K562 (cell line): ENCODE measurements around the gene CAPRIN2. TPM values are rescaled to one million over a fixed set of nuclear protein-coding genes. Genes with fewer than 3 reads are reported as not detected.

Source experiments
- ATAC-seq: fragments of 200-7000 bp; cut with Tn5 transposase; 3 replicates; pipeline ENCODE4 v1.9.1; 2020; ENCODE audit warnings: moderate library complexity
- BruUV-seq: library from RNA; stranded (reverse); fragments of 400-500 nt; replicated peaks from 2 replicates; lab custom pipeline; 2021; lab: Mats Ljungman, UMichigan
- CTCF ChIA-PET: fragments of 300-600 bp; formaldehyde crosslinking; extraction: SDS; loops from one replicate; lab custom pipeline; 2021; ENCODE audit warnings: low intra/inter-chr PET ratio; lab: Yijun Ruan, JAX
- POLR2A ChIA-PET: fragments of 300-600, 350-650 bp; sonication (Branson Sonifier 250); formaldehyde crosslinking; extraction: SDS; loops from one replicate; lab custom pipeline; 2021; ENCODE audit warnings: antibody characterized with exemption, inconsistent platforms; lab: Yijun Ruan, JAX
- DNase-seq, 4 experiments: peaks; one replicate each; pipeline versions ENCODE4 v3.0.0 to v3.0.0-alpha.2; 2011 to 2018; ENCODE audit warnings: low spot score in 3 of 4, mixed read lengths in 3 of 4; ENCODE audit errors: extremely low read depth in 1 of 4
- FAIRE-seq: peaks from 2 replicates; lab custom pipeline; 2011; peaks lifted over from hg19 to GRCh38; lab: Jason Lieb, UNC
- H2AFZ ChIP-seq: 2 replicates; pipeline ENCODE4 v1.6.0; 2011; ENCODE audit warnings: low read depth, low read length, control low read depth, inconsistent platforms
- H3K27ac ChIP-seq: fragments of 200-600 bp; 3 replicates; pipeline ENCODE4 v1.8.0; 2011; ENCODE audit warnings: low read depth, mild to moderate bottlenecking, control low read depth, inconsistent platforms, low read length, moderate library complexity, mixed read lengths; ENCODE audit errors: extremely low read depth
- H3K27me3 ChIP-seq, 2 experiments: fragments of 300-600 bp in 1 of 2; 2 replicates in 1 of 2; 3 replicates in 1 of 2; pipeline versions ENCODE4 v1.6.0 to v1.8.0; 2011; ENCODE audit warnings: inconsistent platforms in 2 of 2, low read length in 2 of 2, mild to moderate bottlenecking in 1 of 2, mixed read lengths in 1 of 2, moderate library complexity in 1 of 2; ENCODE audit not compliant: control insufficient read depth in 2 of 2, insufficient read depth in 2 of 2
- H3K36me3 ChIP-seq: fragments of 300-600 bp; 3 replicates; pipeline ENCODE4 v1.8.0; 2011; ENCODE audit warnings: mild to moderate bottlenecking, low read length, inconsistent platforms; ENCODE audit not compliant: control insufficient read depth, insufficient read depth
- H3K4me1 ChIP-seq, 2 experiments: fragments of 200-600 bp in 1 of 2; replicated peaks in 1 of 2; 2 replicates in 1 of 2; 3 replicates in 1 of 2; pipeline versions ENCODE4 v1.5.1 to v1.8.0; 2011; ENCODE audit warnings: inconsistent platforms in 2 of 2, low read length in 2 of 2, mild to moderate bottlenecking in 1 of 2, mixed read lengths in 1 of 2, moderate library complexity in 1 of 2; ENCODE audit not compliant: control insufficient read depth in 2 of 2, insufficient read depth in 2 of 2
- H3K4me2 ChIP-seq: 2 replicates; pipeline ENCODE4 v1.6.1; 2011; ENCODE audit warnings: low read length, control low read depth, inconsistent platforms, mixed read lengths; ENCODE audit not compliant: insufficient read depth
- H3K4me3 ChIP-seq: fragments of 200-600 bp; sonication (generic), shearing (Covaris generic); 2 replicates; pipeline ENCODE4 v1.5.1; 2016; ENCODE audit warnings: control low read depth, inconsistent platforms
- H3K79me2 ChIP-seq: fragments of 200-600 bp; 3 replicates; pipeline ENCODE4 v1.8.0; 2011; ENCODE audit warnings: low read length, inconsistent platforms; ENCODE audit not compliant: control insufficient read depth, insufficient read depth
- H3K9ac ChIP-seq, 2 experiments: 2 replicates each; pipeline versions ENCODE4 v1.6.0 to v1.6.1; 2011; ENCODE audit warnings: low read depth in 2 of 2, low read length in 2 of 2, control low read depth in 1 of 2, inconsistent platforms in 1 of 2, mild to moderate bottlenecking in 1 of 2, mixed read lengths in 1 of 2; ENCODE audit not compliant: insufficient read depth in 1 of 2
- H3K9me1 ChIP-seq: one replicate; pipeline ENCODE4 v1.6.0; 2011; ENCODE audit warnings: inconsistent platforms, mild to moderate bottlenecking, low read length, moderate library complexity; ENCODE audit not compliant: control insufficient read depth, insufficient read depth
- H3K9me3 ChIP-seq: replicated peaks from 2 replicates; pipeline ENCODE4 v1.5.1; 2011; ENCODE audit warnings: low read depth, low read length, inconsistent platforms; ENCODE audit not compliant: control insufficient read depth, insufficient read depth
- H4K20me1 ChIP-seq: replicated peaks from 2 replicates; pipeline ENCODE4 v1.6.1; 2011; ENCODE audit warnings: low read length, inconsistent platforms, mixed read lengths; ENCODE audit not compliant: control insufficient read depth, insufficient read depth
- DACH1 ChIP-seq: fragments of 450-650 bp; IDR thresholded peaks from 2 replicates; pipeline ENCODE4 v1.6.1; 2018; ENCODE audit not compliant: partially characterized antibody
- HCFC1 ChIP-seq: IDR thresholded peaks from 2 replicates; pipeline ENCODE4 v1.6.1; 2012; ENCODE audit warnings: low read depth, low read length, improper control_type of control experiment
- HMBOX1 ChIP-seq: sonication (generic); IDR thresholded peaks from 2 replicates; pipeline ENCODE4 v1.6.1; 2016
- PKNOX1 ChIP-seq: fragments of 450-650 bp; IDR thresholded peaks from 2 replicates; pipeline ENCODE4 v1.6.1; 2016
- SLC30A9 ChIP-seq: fragments of 250-450 bp; sonication (Bioruptor Pico); IDR thresholded peaks from 2 replicates; pipeline ENCODE4 v1.8.0; 2022; ENCODE audit warnings: mild to moderate bottlenecking, moderate library complexity
- ZNF354B ChIP-seq: fragments of 250-450 bp; sonication (Bioruptor Pico); IDR thresholded peaks from 2 replicates; pipeline ENCODE4 v1.4.0; 2020
- ZNF76 ChIP-seq: fragments of 250-450 bp; sonication (Bioruptor Pico); IDR thresholded peaks from 2 replicates; pipeline ENCODE4 v1.4.0; 2020; ENCODE audit warnings: mild to moderate bottlenecking, moderate library complexity, borderline replicate concordance
- WGBS: fragments of 100-300 bp; shearing (Covaris generic); methylation state at CpG from one replicate; pipeline ENCODE4 v1.1.6; 2016; ENCODE audit warnings: low coverage, mixed read lengths; ENCODE audit not compliant: insufficient coverage; ENCODE audit errors: missing lambda C conversion rate; 5-methylcytosine and 5-hydroxymethylcytosine counted together
- in situ Hi-C: fragments of 300-500 bp; cut with MboI; formaldehyde crosslinking; loops from 4 replicates; pipeline ENCODE4 v1.15.0; 2018; ENCODE audit warnings: inconsistent platforms, mixed read lengths
- intact Hi-C: fragments of 100-400 bp; cut with micrococcal nuclease; formaldehyde crosslinking; loops from 2 replicates; pipeline ENCODE4 v1.14.2; 2022
- polyA plus RNA-seq, 8 experiments: library from polyadenylated mRNA; depleted of rRNA in 4 of 8; stranded (reverse) in 5 of 8; unstranded in 3 of 8; fragments of >200 nt; fragmentation: Nextera tagmentation in 2 of 8; fragmentation: Illumina TruSeq in 1 of 8; extraction: Ambion mirVana in 2 of 8; extraction: Trizol in 1 of 8; gene quantifications; 2 replicates each; pipeline versions ENCODE4 v1.2.1 to v1.2.3, GENCODE V29; 2011 to 2014; ENCODE audit warnings: inconsistent platforms in 1 of 8, missing spikeins in 1 of 8
- total RNA-seq, 7 experiments: library from RNA; depleted of rRNA in 6 of 7; stranded (reverse); fragments of >200 nt in 6 of 7; fragmentation: Illumina TruSeq in 2 of 7; extraction: Trizol in 2 of 7; gene quantifications; 2 replicates each; pipeline versions ENCODE4 v1.2.1 to v1.2.3, GENCODE V29; 2011 to 2021; ENCODE audit warnings: low replicate concordance in 1 of 7

CAPRIN2 gene
- total and polyA plus RNA-seq, 9 of the 15 experiments (the other 6 are each of a cell fraction or from before 2014, with no cell fraction given): 2.3 to 14.5 (median 8.9) TPM

DNA sequence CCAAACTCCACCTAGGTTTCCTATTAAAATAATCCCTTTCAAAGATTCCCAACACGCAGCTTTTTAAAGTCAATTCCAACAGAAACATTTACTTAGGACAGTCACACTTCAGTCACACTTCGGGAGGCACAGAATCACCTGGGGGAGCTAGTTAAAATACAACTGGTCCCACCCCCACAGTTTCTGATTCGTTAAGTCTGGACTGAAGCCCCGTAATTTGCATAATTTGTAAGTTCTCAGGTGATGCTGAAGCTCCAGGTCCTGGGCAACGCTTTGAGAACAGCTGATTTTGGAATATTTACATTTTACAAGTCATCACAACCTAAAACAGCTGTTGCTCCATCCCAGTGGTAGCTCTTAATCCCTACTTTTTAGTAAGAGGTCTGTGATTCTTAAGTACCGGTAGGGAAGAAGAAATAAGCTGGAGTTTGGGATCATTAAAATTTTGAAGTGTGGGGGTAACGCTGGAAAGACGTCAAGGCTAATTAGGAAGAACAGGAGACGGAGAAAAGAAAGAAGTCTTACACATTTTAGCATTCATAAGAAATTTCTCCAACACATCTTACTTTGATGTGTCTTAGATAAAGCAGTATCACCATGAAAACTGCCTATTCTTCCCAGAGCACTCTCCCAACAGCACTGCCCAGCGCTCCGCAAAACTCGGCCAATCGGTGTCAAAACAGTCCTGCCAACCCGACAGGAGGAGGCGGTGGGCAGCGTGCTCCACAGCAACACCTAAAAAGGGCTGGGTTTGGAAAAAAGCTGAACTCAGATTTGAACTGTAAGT lies 60.1 kb downstream of the CAPRIN2 start:
- peak overlapping the region; percentile 100 for H2AFZ ChIP-seq
- DNase-seq (peak; percentile 11 to 43 (median 18)), ATAC-seq (peak; percentile 57), FAIRE-seq (no peak)
- TF ChIP-seq ZNF76 (no peak), HCFC1 (no peak), HMBOX1 (peak; percentile 27; the same call in 1 of the 2 replicates), ZNF354B (CRISPR knock-in tag) (no peak), DACH1 (peak; percentile 71), PKNOX1 (no peak), SLC30A9 (CRISPR knock-in tag) (no peak)
- no peaks in the 10 kb centered on the region for H3K9me1 ChIP-seq
- peak overlapping the region; percentile 97 for H3K4me2 ChIP-seq
- CTCF ChIA-PET: no interaction called here
- H4K20me1 ChIP-seq: 0 out of 2 replicates have a peak, but pooled peaks cover 3% of the 10 kb centered on the region
- peak overlapping the region; percentile 86; the same call in 1 of the 3 replicates for H3K27ac ChIP-seq
- POLR2A ChIA-PET: interaction anchor here (0.6 to 2.4 kb wide), 6 partner anchors 10 to 304 kb away, joined by 3 to 9 read pairs (median 4); partner anchors contain the start of gene CAPRIN2
- H3K9me3 ChIP-seq: no peaks in the 10 kb centered on the region
- WGBS: 4% methylated on average over 16 of the region's 16 CpGs
- peaks cover 56% of the 10 kb centered on the region for H3K79me2 ChIP-seq
- H3K27me3 ChIP-seq: no peaks in the 10 kb centered on the region
- intact Hi-C loops (loop anchor here (2.0 to 10.0 kb wide), 2 partner anchors 60 to 110 kb away; partner anchors contain the start of gene CAPRIN2), in situ Hi-C loops (no loop called here)
- H3K36me3 ChIP-seq: 0 out of 3 replicates have a peak, but pooled peaks cover 3% of the 10 kb centered on the region
- peak overlapping the region; percentile 78 for H3K4me3 ChIP-seq
- H3K4me1 ChIP-seq: peaks cover 11 to 13% of the 10 kb centered on the region in 2 experiments; a peak in 4 of 5 replicates
- no TSS peak for BruUV-seq
- H3K9ac ChIP-seq: peak overlapping the region; percentile 84 to 100
